ENCODE results near the gene SCN1B. TPM values are rescaled to one million over a fixed set of nuclear protein-coding genes. Genes with fewer than 3 reads are reported as not detected.

Gene SCN1B
- total and polyA plus RNA-seq, 9 donors, result 0.83 to 13.9 (median 5.7) TPM

DNA sequence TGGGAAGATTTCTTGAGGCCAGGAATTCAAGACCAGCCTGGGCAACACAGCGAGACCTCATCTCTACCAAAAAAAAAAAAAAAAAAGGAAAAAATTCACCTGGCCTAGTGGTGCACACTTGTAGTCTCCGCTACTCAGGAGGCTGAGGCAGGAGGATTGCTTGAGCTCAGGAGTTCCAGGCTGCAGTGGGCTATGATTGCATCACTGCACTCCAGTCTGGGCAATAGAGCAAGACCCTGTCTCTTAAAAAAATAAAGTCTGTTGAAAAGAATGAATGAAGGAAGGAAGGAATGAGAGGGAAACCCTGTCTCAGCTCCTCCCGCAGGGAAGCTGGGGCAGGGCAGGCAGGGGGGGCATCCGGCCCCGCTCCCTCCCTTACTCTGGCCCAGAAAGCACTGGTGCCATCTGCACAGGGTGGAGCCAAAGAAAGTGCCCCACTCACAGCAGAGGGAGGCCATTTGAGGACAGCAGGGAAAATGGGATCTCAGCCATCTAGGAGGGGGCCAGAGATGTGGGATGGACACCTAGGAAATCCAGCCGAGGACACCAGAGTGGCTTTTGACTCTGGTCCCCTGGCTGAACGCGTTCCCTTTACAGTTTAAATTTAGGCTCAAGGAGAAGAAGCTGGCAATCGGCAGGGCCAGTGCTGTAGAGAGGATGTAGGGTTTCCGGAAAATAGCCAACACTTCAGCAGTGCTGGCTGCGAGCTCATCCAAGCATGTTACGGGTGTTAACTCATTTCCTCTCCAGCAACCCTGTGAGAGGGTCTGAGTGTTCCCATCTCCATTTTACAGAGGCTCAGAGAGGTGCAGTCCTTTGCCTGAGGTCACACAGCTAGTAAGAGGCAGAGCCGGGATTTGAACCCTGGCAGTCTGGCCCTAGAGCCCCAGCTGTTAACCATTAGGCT lies 7.7 kb downstream of the SCN1B start:
- no peaks in the 10 kb centered on the region for H3K27me3 ChIP-seq
- no peak for TF ChIP-seq POLR2A (IDR thresholded peaks at IDR 0.05)
- TF ChIP-seq, protein P1, sequence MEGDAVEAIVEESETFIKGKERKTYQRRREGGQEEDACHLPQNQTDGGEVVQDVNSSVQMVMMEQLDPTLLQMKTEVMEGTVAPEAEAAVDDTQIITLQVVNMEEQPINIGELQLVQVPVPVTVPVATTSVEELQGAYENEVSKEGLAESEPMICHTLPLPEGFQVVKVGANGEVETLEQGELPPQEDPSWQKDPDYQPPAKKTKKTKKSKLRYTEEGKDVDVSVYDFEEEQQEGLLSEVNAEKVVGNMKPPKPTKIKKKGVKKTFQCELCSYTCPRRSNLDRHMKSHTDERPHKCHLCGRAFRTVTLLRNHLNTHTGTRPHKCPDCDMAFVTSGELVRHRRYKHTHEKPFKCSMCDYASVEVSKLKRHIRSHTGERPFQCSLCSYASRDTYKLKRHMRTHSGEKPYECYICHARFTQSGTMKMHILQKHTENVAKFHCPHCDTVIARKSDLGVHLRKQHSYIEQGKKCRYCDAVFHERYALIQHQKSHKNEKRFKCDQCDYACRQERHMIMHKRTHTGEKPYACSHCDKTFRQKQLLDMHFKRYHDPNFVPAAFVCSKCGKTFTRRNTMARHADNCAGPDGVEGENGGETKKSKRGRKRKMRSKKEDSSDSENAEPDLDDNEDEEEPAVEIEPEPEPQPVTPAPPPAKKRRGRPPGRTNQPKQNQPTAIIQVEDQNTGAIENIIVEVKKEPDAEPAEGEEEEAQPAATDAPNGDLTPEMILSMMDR (IDR thresholded peaks at IDR 0.05), result no peak
- no peak for TF ChIP-seq EP300 (IDR thresholded peaks at IDR 0.05)
- DNase-seq, result no peak
- H3K36me3 ChIP-seq, result no peaks in the 10 kb centered on the region
- intact Hi-C loops (cut with DNase I), result no loop called here
- H3K4me3 ChIP-seq, result no peak overlapping the region
- peaks cover 18% of the 10 kb centered on the region for H3K4me1 ChIP-seq (ENCODE audit: insufficient read depth)
- H3K27ac ChIP-seq, result no peak overlapping the region
- no peaks in the 10 kb centered on the region for H3K9me3 ChIP-seq
- 52 to 66% (median 62%) methylated on average over 13 of the region's 13 CpGs for WGBS, 3 donors

DNA sequence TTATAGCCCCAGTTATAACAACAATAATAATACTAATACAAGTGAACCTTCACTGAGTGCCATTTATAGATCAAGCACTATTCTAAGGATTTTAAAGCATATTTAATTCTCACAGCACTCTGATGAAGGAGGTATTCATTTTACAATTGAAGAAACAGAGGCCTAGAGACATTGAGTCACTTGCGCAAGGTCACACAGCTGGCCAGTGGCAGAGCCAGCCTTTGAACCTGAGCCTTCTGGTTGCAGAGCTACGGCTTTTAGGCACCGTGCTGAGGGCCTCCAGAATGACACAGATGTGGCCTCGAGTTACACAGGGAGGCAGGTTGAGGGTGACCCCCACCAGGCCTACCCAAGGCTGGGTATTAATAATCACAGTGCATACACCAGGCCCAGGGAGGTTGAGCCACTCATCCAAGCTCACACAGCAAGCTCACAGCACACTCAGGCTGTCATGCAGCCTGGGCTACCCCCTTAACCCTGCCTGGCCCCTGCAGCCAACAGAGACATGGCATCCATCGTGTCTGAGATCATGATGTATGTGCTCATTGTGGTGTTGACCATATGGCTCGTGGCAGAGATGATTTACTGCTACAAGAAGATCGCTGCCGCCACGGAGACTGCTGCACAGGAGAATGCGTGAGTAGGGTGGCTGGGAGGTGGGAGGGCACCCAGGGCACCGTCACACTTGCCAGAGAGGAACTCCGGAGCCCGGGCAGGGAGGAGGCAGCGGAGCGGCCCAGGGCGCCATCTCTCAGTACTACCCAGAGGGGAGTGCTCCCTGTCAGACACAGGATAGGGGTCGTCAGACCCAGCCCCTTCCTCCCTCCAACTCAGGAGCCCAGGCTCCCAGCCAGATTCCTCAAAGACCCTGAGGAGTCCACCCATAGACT lies 8.6 kb downstream of the SCN1B start:
- peak in 1 of 5 donors; percentile 38 for DNase-seq
- TF ChIP-seq, protein P1 (IDR thresholded peaks at IDR 0.05), result no peak
- TF ChIP-seq POLR2A (IDR thresholded peaks at IDR 0.05) (no peak), EP300 (IDR thresholded peaks at IDR 0.05) (no peak)
- Histone ChIP-seq H3K27me3 (no peaks in the 10 kb centered on the region), H3K4me1 (ENCODE audit: insufficient read depth) (peaks cover 18% of the 10 kb centered on the region), H3K4me3 (no peak overlapping the region), H3K27ac (peak overlapping the region; percentile 33 to 82), H3K36me3 (no peaks in the 10 kb centered on the region), H3K9me3 (no peaks in the 10 kb centered on the region)
- 77 to 83% (median 78%) methylated on average over 11 to 17 of the region's 17 CpGs for WGBS, 3 donors
- intact Hi-C loops (cut with DNase I), result no loop called here

DNA sequence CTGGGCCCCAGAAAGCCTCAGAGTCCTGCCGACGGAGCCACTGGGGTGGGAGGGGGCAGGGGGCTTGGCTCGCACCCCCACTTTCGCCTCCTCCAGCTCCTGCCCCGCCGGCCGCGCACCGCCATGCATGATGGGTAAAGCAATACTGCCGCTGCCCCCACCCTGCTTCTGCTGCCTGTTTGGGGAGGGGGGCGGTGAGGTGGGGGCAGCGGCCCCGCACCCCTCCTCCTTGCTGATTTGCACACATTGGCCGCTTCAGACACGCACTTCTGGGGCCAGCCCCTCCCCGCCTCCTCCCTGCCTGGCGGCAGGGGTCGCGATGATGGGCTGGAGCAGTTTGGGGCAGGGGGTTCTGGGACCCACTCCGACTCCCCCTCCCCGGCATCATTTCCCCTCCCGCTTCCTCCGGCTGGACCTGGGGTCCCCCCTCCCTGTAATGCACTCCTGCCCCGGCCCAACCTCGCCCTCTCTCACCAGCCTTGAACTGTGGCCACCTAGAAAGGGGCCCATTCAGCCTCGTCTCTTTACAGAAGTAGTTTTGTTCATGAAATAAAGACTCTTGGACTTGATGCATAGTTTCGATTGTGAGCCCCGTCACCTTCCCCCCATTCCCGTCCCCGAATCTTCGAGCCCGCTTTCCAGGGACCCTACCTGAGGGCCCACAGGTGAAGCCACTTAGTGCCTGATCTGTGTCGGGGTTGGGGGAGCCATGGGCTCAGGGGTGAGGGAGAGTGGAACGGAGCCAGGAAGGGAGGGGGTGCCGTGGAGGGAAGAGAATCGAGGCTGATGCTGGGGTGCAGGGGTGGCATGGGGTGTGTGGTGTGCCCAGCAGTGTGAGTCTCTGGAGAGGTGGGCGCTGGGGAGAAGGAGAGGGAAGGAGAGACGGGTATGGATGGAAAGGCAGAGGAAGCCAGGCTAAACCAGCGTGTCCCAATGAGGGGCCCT lies 9.9 kb downstream of the SCN1B start:
- intact Hi-C loops (cut with DNase I), result no loop called here
- TF ChIP-seq EP300 (IDR thresholded peaks at IDR 0.05) (no peak), POLR2A (IDR thresholded peaks at IDR 0.05) (no peak)
- TF ChIP-seq, protein P1 (IDR thresholded peaks at IDR 0.05), result no peak
- Histone ChIP-seq H3K27ac (peak overlapping the region; percentile 33 to 82), H3K36me3 (no peaks in the 10 kb centered on the region), H3K27me3 (no peaks in the 10 kb centered on the region), H3K9me3 (no peaks in the 10 kb centered on the region), H3K4me1 (ENCODE audit: insufficient read depth) (peaks cover 18% of the 10 kb centered on the region), H3K4me3 (no peak overlapping the region)
- WGBS, 3 donors, result 17 to 28% (median 21%) methylated on average over 38 to 39 of the region's 39 CpGs
- peak in 4 of 5 donors; percentile 43 to 67 (median 58) for DNase-seq
